ENCODE data around the gene SPATA46.

GRCh38 chr1:162421258-162422164 is 44.9 kb upstream of the SPATA46 start:
- TF ChIP-seq CTCF (IDR thresholded peaks at IDR 0.05; ENCODE audit: control extremely low read depth in 1 of 3, insufficient read depth in 1 of 3, low read depth in 1 of 3, low read length in 3 of 3) (no peak), POLR2AphosphoS5 (IDR thresholded peaks at IDR 0.05; ENCODE audit: low read depth, low read length) (no peak), TEAD4 (IDR thresholded peaks at IDR 0.05; ENCODE audit: low read depth, low read length) (no peak), HDAC2 (IDR thresholded peaks at IDR 0.05; ENCODE audit: borderline replicate concordance in 1 of 2, low read depth in 2 of 2, low read length in 2 of 2) (no peak), POLR2A (IDR thresholded peaks at IDR 0.05; ENCODE audit: control extremely low read depth in 1 of 2, low read depth in 2 of 2, low read length in 2 of 2) (no peak), TAF1 (IDR thresholded peaks at IDR 0.05; ENCODE audit: low read depth, low read length) (no peak), RAD21 (IDR thresholded peaks at IDR 0.05 in 1 of 2, conservative IDR thresholded peaks at IDR 0.05 in 1 of 2; ENCODE audit: low read depth in 2 of 2, low read length in 2 of 2) (no peak), YY1 (IDR thresholded peaks at IDR 0.05; ENCODE audit: low read depth, low read length) (no peak), KDM5A (IDR thresholded peaks at IDR 0.05; ENCODE audit: low read length) (no peak)
